ENCODE data around the gene PLEKHG4B.

PLEKHG4B gene

GRCh38 chr5:204966-205670 is 113.2 kb downstream of the PLEKHG4B start:
- Histone ChIP-seq H3K9ac (no peak overlapping the region), H3K4me2 (no peak overlapping the region), H3K79me2 (ENCODE audit: insufficient read depth, low read depth) (peaks cover 33% of the 10 kb centered on the region), H2AFZ (ENCODE audit: low read depth) (no peak overlapping the region), H3K27ac (no peak overlapping the region), H3K36me3 (ENCODE audit: insufficient read depth) (peaks cover 6% of the 10 kb centered on the region; the same call in 1 of the 2 replicates), H3K27me3 (ENCODE audit: insufficient read depth, low read depth) (no peaks in the 10 kb centered on the region), H4K20me1 (ENCODE audit: insufficient read depth) (no peaks in the 10 kb centered on the region), H3K4me1 (ENCODE audit: low read depth, poor library complexity, severe bottlenecking) (no peaks in the 10 kb centered on the region), H3K4me3 (IDR thresholded peaks at IDR 0.05; ENCODE audit: insufficient read depth, low read depth, low read length) (no peak overlapping the region)
- TF ChIP-seq, protein P1, sequence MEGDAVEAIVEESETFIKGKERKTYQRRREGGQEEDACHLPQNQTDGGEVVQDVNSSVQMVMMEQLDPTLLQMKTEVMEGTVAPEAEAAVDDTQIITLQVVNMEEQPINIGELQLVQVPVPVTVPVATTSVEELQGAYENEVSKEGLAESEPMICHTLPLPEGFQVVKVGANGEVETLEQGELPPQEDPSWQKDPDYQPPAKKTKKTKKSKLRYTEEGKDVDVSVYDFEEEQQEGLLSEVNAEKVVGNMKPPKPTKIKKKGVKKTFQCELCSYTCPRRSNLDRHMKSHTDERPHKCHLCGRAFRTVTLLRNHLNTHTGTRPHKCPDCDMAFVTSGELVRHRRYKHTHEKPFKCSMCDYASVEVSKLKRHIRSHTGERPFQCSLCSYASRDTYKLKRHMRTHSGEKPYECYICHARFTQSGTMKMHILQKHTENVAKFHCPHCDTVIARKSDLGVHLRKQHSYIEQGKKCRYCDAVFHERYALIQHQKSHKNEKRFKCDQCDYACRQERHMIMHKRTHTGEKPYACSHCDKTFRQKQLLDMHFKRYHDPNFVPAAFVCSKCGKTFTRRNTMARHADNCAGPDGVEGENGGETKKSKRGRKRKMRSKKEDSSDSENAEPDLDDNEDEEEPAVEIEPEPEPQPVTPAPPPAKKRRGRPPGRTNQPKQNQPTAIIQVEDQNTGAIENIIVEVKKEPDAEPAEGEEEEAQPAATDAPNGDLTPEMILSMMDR (conservative IDR thresholded peaks at IDR 0.05; ENCODE audit: low read depth, low read length), result no peak

GRCh38 chr5:206406-206805 is 114.4 kb downstream of the PLEKHG4B start:
- Histone ChIP-seq H3K36me3 (ENCODE audit: insufficient read depth) (peaks cover 6% of the 10 kb centered on the region; the same call in 1 of the 2 replicates), H3K4me1 (ENCODE audit: low read depth, poor library complexity, severe bottlenecking) (no peaks in the 10 kb centered on the region), H4K20me1 (ENCODE audit: insufficient read depth) (no peaks in the 10 kb centered on the region), H3K4me3 (IDR thresholded peaks at IDR 0.05; ENCODE audit: insufficient read depth, low read depth, low read length) (no peak overlapping the region), H3K27ac (no peak overlapping the region), H3K27me3 (ENCODE audit: insufficient read depth, low read depth) (no peaks in the 10 kb centered on the region), H3K9ac (no peak overlapping the region), H3K79me2 (ENCODE audit: insufficient read depth, low read depth) (peaks cover 37% of the 10 kb centered on the region), H2AFZ (ENCODE audit: low read depth) (no peak overlapping the region), H3K4me2 (no peak overlapping the region)
- TF ChIP-seq, protein P1 (conservative IDR thresholded peaks at IDR 0.05; ENCODE audit: low read depth, low read length), result no peak

DNA sequence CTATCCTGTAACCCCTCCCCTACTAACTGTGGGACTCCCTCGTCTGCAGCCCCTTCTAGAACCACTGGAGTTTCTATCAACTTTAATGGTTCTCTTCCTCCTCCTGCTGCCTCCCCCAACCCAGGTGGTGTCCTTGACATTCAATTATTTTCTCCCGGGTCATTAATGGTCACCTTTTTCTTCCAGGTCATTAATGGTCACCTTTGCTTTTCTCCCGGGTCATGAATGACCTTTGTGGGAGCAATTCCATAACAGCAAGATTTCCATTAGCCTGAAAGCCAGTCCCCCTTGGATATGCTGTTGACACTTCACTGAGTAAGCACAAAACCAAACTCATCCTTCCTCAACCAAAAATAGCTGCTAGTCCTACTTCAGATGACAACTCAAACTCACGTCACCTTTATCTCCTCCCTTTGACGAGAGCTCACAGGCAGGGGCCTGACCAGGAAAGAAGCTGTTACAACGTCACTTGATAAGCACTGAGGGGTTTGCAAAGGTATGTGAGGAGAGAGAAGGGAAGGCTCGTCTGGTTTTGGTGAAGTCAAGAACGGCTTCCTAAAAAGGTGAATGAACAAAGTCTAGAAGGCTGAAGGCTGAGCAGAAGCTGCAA is 115.1 kb downstream of the PLEKHG4B start:
- no peaks in the 10 kb centered on the region for H4K20me1 ChIP-seq (ENCODE audit: insufficient read depth)
- H3K4me3 ChIP-seq (IDR thresholded peaks at IDR 0.05; ENCODE audit: insufficient read depth, low read depth, low read length), result no peak overlapping the region
- H3K79me2 ChIP-seq (ENCODE audit: insufficient read depth, low read depth), result peaks cover 37% of the 10 kb centered on the region
- no peak overlapping the region for H2AFZ ChIP-seq (ENCODE audit: low read depth)
- H3K4me2 ChIP-seq, result no peak overlapping the region
- H3K4me1 ChIP-seq (ENCODE audit: low read depth, poor library complexity, severe bottlenecking), result no peaks in the 10 kb centered on the region
- TF ChIP-seq, protein P1 (conservative IDR thresholded peaks at IDR 0.05; ENCODE audit: low read depth, low read length), result no peak
- H3K9ac ChIP-seq, result no peak overlapping the region
- H3K36me3 ChIP-seq (ENCODE audit: insufficient read depth), result peaks cover 6% of the 10 kb centered on the region; the same call in 1 of the 2 replicates
- H3K27ac ChIP-seq, result no peak overlapping the region
- H3K27me3 ChIP-seq (ENCODE audit: insufficient read depth, low read depth), result no peaks in the 10 kb centered on the region

- Histone ChIP-seq H3K9ac (no peak overlapping the region), H3K36me3 (ENCODE audit: insufficient read depth) (peaks cover 6% of the 10 kb centered on the region; the same call in 1 of the 2 replicates), H3K4me1 (ENCODE audit: low read depth, poor library complexity, severe bottlenecking) (no peaks in the 10 kb centered on the region), H2AFZ (ENCODE audit: low read depth) (no peak overlapping the region), H3K4me3 (IDR thresholded peaks at IDR 0.05; ENCODE audit: insufficient read depth, low read depth, low read length) (no peak overlapping the region), H3K4me2 (no peak overlapping the region), H3K27ac (no peak overlapping the region), H3K79me2 (ENCODE audit: insufficient read depth, low read depth) (peaks cover 37% of the 10 kb centered on the region), H4K20me1 (ENCODE audit: insufficient read depth) (no peaks in the 10 kb centered on the region), H3K27me3 (ENCODE audit: insufficient read depth, low read depth) (no peaks in the 10 kb centered on the region)
- TF ChIP-seq, protein P1 (conservative IDR thresholded peaks at IDR 0.05; ENCODE audit: low read depth, low read length), result no peak
These were observed 115.6 kb downstream of the PLEKHG4B start for GRCh38 chr5:207599-207998.

Measured in KMS-11 (cell line).